ENCODE results near the gene ABCA3. TPM values are rescaled to one million over a fixed set of nuclear protein-coding genes. Genes with fewer than 3 reads are reported as not detected.

Gene ABCA3
- total and polyA plus RNA-seq, 2 of the 8 experiments (the other 6 are each of a cell fraction or from before 2014, with no cell fraction given), result 5.7 to 7.9 TPM

DNA sequence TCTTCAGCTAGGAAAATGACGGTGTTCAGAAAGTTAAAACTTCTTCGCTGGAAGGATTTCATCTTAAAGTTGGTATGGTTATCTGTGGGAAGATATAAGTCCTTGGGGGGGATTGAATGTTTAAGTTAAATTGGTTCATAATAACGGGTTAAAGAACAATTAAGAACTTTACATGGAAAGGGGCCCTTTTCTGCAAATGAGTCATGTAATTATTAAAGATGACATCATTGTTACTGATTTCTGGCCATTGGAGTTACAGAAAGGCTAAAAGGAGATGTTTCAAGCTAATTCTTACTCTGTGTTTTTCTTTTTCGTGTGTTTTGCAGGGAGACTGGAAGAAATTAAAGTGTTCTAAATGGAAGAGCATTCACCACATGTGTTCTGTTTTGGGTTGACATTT lies 20.6 kb upstream of the ABCA3 start:
- Histone ChIP-seq H2BK5ac (ENCODE audit: low read depth, low read length) (no peak overlapping the region), H2BK15ac (ENCODE audit: low read length) (no peak overlapping the region), H4K5ac (ENCODE audit: insufficient read length, low read depth, low read length) (no peak overlapping the region), H4K91ac (replicated peaks; ENCODE audit: insufficient read length, low read length) (no peak overlapping the region), H3K9ac (replicated peaks in 1 of 4; ENCODE audit: extremely low read depth in 1 of 4, low read depth in 3 of 4, low read length in 3 of 4) (no peak overlapping the region), H3K4ac (replicated peaks; ENCODE audit: insufficient read length, low read depth, low read length) (no peak overlapping the region), H2AK5ac (ENCODE audit: low read depth, low read length) (no peak overlapping the region), H3K4me3 (ENCODE audit: extremely low read depth in 1 of 4, insufficient read depth in 2 of 4, low read depth in 3 of 4, low read length in 4 of 4) (no peak overlapping the region), H3K27ac (ENCODE audit: low read depth, low read length) (no peak overlapping the region), H3K56ac (replicated peaks; ENCODE audit: insufficient read length, low read depth, low read length) (no peak overlapping the region), H3K36me3 (ENCODE audit: control insufficient read depth in 2 of 4, insufficient read depth in 4 of 4, low read length in 3 of 4) (no peaks in the 10 kb centered on the region), H3K4me1 (replicated peaks in 1 of 4; ENCODE audit: control insufficient read depth in 3 of 4, insufficient read depth in 4 of 4, low read length in 3 of 4) (no peaks in the 10 kb centered on the region), H3K79me2 (ENCODE audit: control insufficient read depth in 1 of 2, insufficient read depth in 2 of 2, low read length in 2 of 2) (no peaks in the 10 kb centered on the region), H4K20me1 (replicated peaks in 1 of 2; ENCODE audit: control insufficient read depth in 1 of 2, insufficient read depth in 2 of 2, low read length in 2 of 2) (no peaks in the 10 kb centered on the region), H3K14ac (ENCODE audit: insufficient read length) (no peak overlapping the region), H2BK20ac (ENCODE audit: low read length) (no peak overlapping the region), H3K18ac (ENCODE audit: extremely low read depth, low read length) (no peak overlapping the region), H3K4me2 (ENCODE audit: insufficient read depth in 1 of 2, low read depth in 2 of 2, low read length in 2 of 2) (no peak overlapping the region), H2BK12ac (ENCODE audit: low read depth, low read length) (no peak overlapping the region), H3K79me1 (ENCODE audit: low read depth, low read length) (no peaks in the 10 kb centered on the region), H4K8ac (ENCODE audit: extremely low read depth, insufficient read depth, low read length) (no peak overlapping the region), H3K9me3 (ENCODE audit: insufficient read depth in 2 of 2, low read depth in 1 of 2, low read length in 1 of 2) (no peaks in the 10 kb centered on the region), H2BK120ac (replicated peaks; ENCODE audit: low read depth, low read length) (no peak overlapping the region), H3K23me2 (ENCODE audit: low read depth, low read length) (no peaks in the 10 kb centered on the region; the same call in 1 of the 2 replicates), H2AFZ (ENCODE audit: low read length) (no peak overlapping the region), H3K27me3 (replicated peaks in 1 of 4; ENCODE audit: control insufficient read depth in 3 of 4, extremely low read depth in 1 of 4, insufficient read depth in 3 of 4, low read length in 3 of 4) (no peaks in the 10 kb centered on the region; a peak in 1 of 7 replicates), H3K23ac (ENCODE audit: insufficient read length) (no peak overlapping the region)
- DNase-seq (ENCODE audit: low read depth in 1 of 2, low spot score in 2 of 2) (no peak), FAIRE-seq (no peak)
- WGBS, 2 experiments (ENCODE audit: extremely low coverage in 1 of 2, insufficient coverage in 1 of 2, insufficient read length in 1 of 2, insufficient replicate concordance in 2 of 2, low coverage in 1 of 2, low lambda C conversion rate in 2 of 2, missing lambda C conversion rate in 1 of 2), result 83% methylated on average over 4 of the region's 4 CpGs; no CpG with 5 or more reads in 1 of the 2 experiments
- CTCF ChIA-PET (ENCODE audit: partially characterized antibody), result interaction anchor here (0.6 to 1.6 kb wide), 6 partner anchors 13 to 1286 kb away, joined by 3 to 5 read pairs (median 4); no protein-coding TSS in a partner anchor
- POLR2A ChIA-PET (ENCODE audit: partially characterized antibody), result interaction anchor here (0.6 kb wide), 1 partner anchor 242 kb away, joined by 3 read pairs; no protein-coding TSS in a partner anchor
- TF ChIP-seq POU5F1 (IDR thresholded peaks at IDR 0.05; ENCODE audit: low read depth, low read length), result no peak
- TF ChIP-seq TBP (IDR thresholded peaks at IDR 0.05; ENCODE audit: low read depth, low read length), result no peak

Data from H1 (cell line).